Naive thymus-derived CD8-positive, alpha-beta T cell (primary cell): ENCODE data around the gene DOHH. TPM values are rescaled to one million over a fixed set of nuclear protein-coding genes. Genes with fewer than 3 reads are reported as not detected.
"Not testable (repeated sequence)": the region's sequence is repeated elsewhere in the genome, so short reads cannot be mapped to it uniquely, and the experiment has no call there.

Experiments
- ATAC-seq, 2 donors: fragments of 150-1000 bp; cut with Tn5 transposase in 1 of 2; sonication (Bioruptor Pico), chemical (Tn5 transposase) in 1 of 2; 1 replicate in 1 of 2; 2 replicates in 1 of 2; pipeline ENCODE4 v1.10.0; 2021; ENCODE audit warnings: mild to moderate bottlenecking in 2 of 2, moderate library complexity in 2 of 2
- POLR2A ChIA-PET: fragments of 350-600 bp; sonication (Branson Sonifier 250); formaldehyde crosslinking; loops from one replicate; lab custom pipeline; 2021; ENCODE audit warnings: antibody characterized with exemption; lab: Charles Lee
- DNase-seq, 10 donors: peaks; one replicate each; pipeline versions ENCODE4 v3.0.0 to v3.0.0-alpha.2; 2020 to 2022
- H3K27ac Mint-ChIP-seq, 10 donors: one replicate each; pipeline ENCODE4 v1.8.0; 2020 to 2022; ENCODE audit warnings: mild to moderate bottlenecking in 10 of 10, mixed read lengths in 10 of 10, moderate library complexity in 4 of 10, inconsistent platforms in 1 of 10
- H3K27me3 Mint-ChIP-seq, 5 donors: one replicate each; pipeline ENCODE4 v1.8.0; 2021 to 2022; ENCODE audit warnings: mixed read lengths in 5 of 5
- H3K36me3 Mint-ChIP-seq, 3 donors: one replicate each; pipeline ENCODE4 v1.8.0; 2020 to 2022; ENCODE audit warnings: mixed read lengths in 3 of 3, mild to moderate bottlenecking in 2 of 3, inconsistent platforms in 1 of 3
- H3K4me1 Mint-ChIP-seq, 4 donors: one replicate each; pipeline ENCODE4 v1.8.0; 2021 to 2022; ENCODE audit warnings: mixed read lengths in 4 of 4
- H3K4me3 Mint-ChIP-seq, 10 donors: one replicate each; pipeline ENCODE4 v1.8.0; 2020 to 2022; ENCODE audit warnings: mild to moderate bottlenecking in 10 of 10, mixed read lengths in 10 of 10, moderate library complexity in 6 of 10, inconsistent platforms in 1 of 10
- H3K9me3 Mint-ChIP-seq, 9 donors: one replicate each; pipeline ENCODE4 v1.8.0; 2020 to 2022; ENCODE audit warnings: mixed read lengths in 9 of 9, mild to moderate bottlenecking in 3 of 9, inconsistent platforms in 1 of 9, moderate library complexity in 1 of 9
- polyA plus RNA-seq, 3 donors: library from polyadenylated mRNA; unstranded; fragments of 300-500 nt; fragmentation: Illumina TruSeq; gene quantifications; one replicate each; pipeline ENCODE4 v1.2.3, GENCODE V29; 2021
- total RNA-seq, 8 experiments: library from RNA in 2 of 8; stranded (reverse) in 2 of 8; gene quantifications; one replicate each; pipeline ENCODE4 v1.2.3 and lab custom pipeline; 2021 to 2026

DOHH gene
- total and polyA plus RNA-seq, 5 experiments from 2014 or later, result 6.5 to 15.5 (median 6.9) TPM

GRCh38 chr19:3446657-3447056, 53.8 kb downstream of the DOHH start:
- not testable (repeated sequence) for H3K9me3 Mint-ChIP-seq, H3K27me3 Mint-ChIP-seq, H3K27ac Mint-ChIP-seq, H3K4me3 Mint-ChIP-seq, ATAC-seq, DNase-seq
- POLR2A ChIA-PET, result interaction anchor here (0.6 to 0.7 kb wide), 2 partner anchors 20 to 53 kb away, joined by 4 to 7 read pairs; no protein-coding TSS in a partner anchor
- Mint-ChIP-seq H3K36me3 (peaks cover 0 to 22% (median 9%) of the 10 kb centered on the region in 3 donors), H3K4me1 (peaks cover 5 to 15% (median 8%) of the 10 kb centered on the region in 4 donors)

DNA sequence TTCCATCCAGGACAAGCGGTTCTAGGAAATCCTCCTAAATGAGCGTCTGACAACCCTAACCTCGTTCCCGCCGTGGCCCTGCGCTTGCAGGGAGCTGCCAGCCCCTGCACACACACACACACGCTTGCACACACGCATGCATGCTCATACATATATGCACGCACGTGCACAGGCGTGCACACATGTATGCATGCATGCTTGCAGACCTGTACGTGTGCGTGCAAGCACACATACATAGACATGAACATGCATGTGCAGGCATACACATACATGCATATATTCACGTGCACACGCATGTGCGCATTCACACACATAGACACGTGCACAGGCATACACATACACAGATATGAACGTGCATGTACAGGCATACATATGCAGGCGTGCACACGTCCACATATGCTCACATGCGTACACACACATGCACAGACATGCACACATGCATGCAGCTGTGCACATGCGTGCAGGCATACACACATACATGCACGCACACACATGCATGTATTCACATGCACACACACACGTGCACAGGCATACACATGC, 55.7 kb downstream of the DOHH start:
- no peak overlapping the region for H3K27ac Mint-ChIP-seq
- H3K4me3 Mint-ChIP-seq, result no peak overlapping the region

GRCh38 chr19:3443840-3444694, 56.4 kb downstream of the DOHH start:
- no peaks in the 10 kb centered on the region for H3K9me3 Mint-ChIP-seq
- H3K36me3 Mint-ChIP-seq, result peaks cover 0 to 5% (median 0%) of the 10 kb centered on the region in 3 donors
- no peaks in the 10 kb centered on the region for H3K27me3 Mint-ChIP-seq
- no peak for DNase-seq
- ATAC-seq, result no peak
- peak overlapping the region in 1 of 10 donors; percentile 34 for H3K27ac Mint-ChIP-seq
- H3K4me1 Mint-ChIP-seq, result peaks cover 5 to 19% (median 10%) of the 10 kb centered on the region in 4 donors
- POLR2A ChIA-PET, result no interaction called here
- peak overlapping the region in 1 of 10 donors; percentile 58 for H3K4me3 Mint-ChIP-seq

More for the DNA sequence above, 55.7 kb downstream of the DOHH start:
- Mint-ChIP-seq H3K9me3 (no peaks in the 10 kb centered on the region), H3K36me3 (peaks cover 0 to 8% (median 0%) of the 10 kb centered on the region in 3 donors), H3K27me3 (no peaks in the 10 kb centered on the region), H3K4me1 (peaks cover 5 to 19% (median 10%) of the 10 kb centered on the region in 4 donors)
- ATAC-seq (no peak), DNase-seq (no peak)
- POLR2A ChIA-PET, result no interaction called here

- H3K27ac Mint-ChIP-seq, result no peak overlapping the region
- ATAC-seq (no peak), DNase-seq (no peak)
- peaks cover 5 to 19% (median 10%) of the 10 kb centered on the region in 4 donors for H3K4me1 Mint-ChIP-seq
- POLR2A ChIA-PET, result interaction anchor here (0.6 kb wide), 1 partner anchor 9 kb away, joined by 3 read pairs; no protein-coding TSS in a partner anchor
- H3K9me3 Mint-ChIP-seq, result no peaks in the 10 kb centered on the region
- H3K27me3 Mint-ChIP-seq, result no peaks in the 10 kb centered on the region
- H3K4me3 Mint-ChIP-seq, result no peak overlapping the region
- H3K36me3 Mint-ChIP-seq, result peaks cover 0 to 5% (median 0%) of the 10 kb centered on the region in 3 donors
Observed at GRCh38 chr19:3442487-3443071, 57.9 kb downstream of the DOHH start.

DNA sequence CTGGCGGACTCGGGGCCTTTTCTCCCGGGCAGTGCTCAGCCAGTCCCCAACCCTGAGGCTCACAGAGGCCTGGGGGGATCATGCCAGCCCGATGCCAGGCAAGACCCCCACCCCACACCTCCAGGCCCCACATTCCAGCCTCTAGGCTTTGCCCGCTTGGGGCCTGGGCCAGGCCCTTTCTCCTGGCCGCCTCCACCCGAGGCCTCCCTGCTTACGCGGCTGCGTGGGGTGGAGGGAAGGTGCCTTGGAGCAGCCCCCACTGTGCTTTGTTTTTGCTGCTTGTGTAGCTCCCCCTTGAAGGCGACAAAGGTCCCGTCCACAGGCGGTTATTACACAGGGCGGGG, 58.5 kb downstream of the DOHH start:
- DNase-seq (no peak), ATAC-seq (no peak)
- Mint-ChIP-seq H3K9me3 (no peaks in the 10 kb centered on the region), H3K36me3 (peaks cover 0 to 5% (median 0%) of the 10 kb centered on the region in 3 donors), H3K4me1 (peaks cover 5 to 19% (median 10%) of the 10 kb centered on the region in 4 donors), H3K27ac (no peak overlapping the region), H3K27me3 (no peaks in the 10 kb centered on the region), H3K4me3 (no peak overlapping the region)
- POLR2A ChIA-PET, result no interaction called here

GRCh38 chr19:3441089-3441985, 59.1 kb downstream of the DOHH start:
- POLR2A ChIA-PET, result no interaction called here
- no peak for ATAC-seq
- Mint-ChIP-seq H3K27ac (peak overlapping the region in 1 of 10 donors; percentile 67), H3K36me3 (peaks cover 0 to 5% (median 0%) of the 10 kb centered on the region in 3 donors), H3K27me3 (no peaks in the 10 kb centered on the region), H3K4me3 (no peak overlapping the region), H3K4me1 (peaks cover 5 to 19% (median 10%) of the 10 kb centered on the region in 4 donors), H3K9me3 (no peaks in the 10 kb centered on the region)
- DNase-seq, result no peak

Other genes starting within 250 kb of the DOHH start
- 10 to 100 TPM; 30.2 to 34.8 TPM for gene NFIC, start 134.1 kb downstream of the DOHH start, total RNA-seq
- gene NFIC, start 134.1 kb downstream of the DOHH start, polyA plus RNA-seq, result 10 to 100 TPM in 2 of 3 donors, 1 to 10 TPM in 1; 5.8 to 15.8 (median 12.1) TPM
- gene SMIM24, start 20.1 kb downstream of the DOHH start, total RNA-seq, result not detected
- under 1 TPM; 0.43 to 0.57 (median 0.53) TPM for gene SMIM24, start 20.1 kb downstream of the DOHH start, polyA plus RNA-seq
- not detected for gene SMIM44, start 17.2 kb downstream of the DOHH start, total RNA-seq
- not detected for gene SMIM44, start 17.2 kb downstream of the DOHH start, polyA plus RNA-seq
- 10 to 100 TPM; 61.2 to 65.1 TPM for gene FZR1, start 5.6 kb upstream of the DOHH start, total RNA-seq
- 10 to 100 TPM in 1 of 3 donors, 1 to 10 TPM in 2; 8.1 to 11.8 (median 9.5) TPM for gene FZR1, start 5.6 kb upstream of the DOHH start, polyA plus RNA-seq
- gene TEKTIP1, start 38.5 kb upstream of the DOHH start, total RNA-seq, result 10 to 100 TPM in 1 of 2 experiments, 1 to 10 TPM in 1; 8.8 to 12.5 TPM
- under 1 TPM in 1 of 3 donors, not detected in 2; 0.45 TPM for gene TEKTIP1, start 38.5 kb upstream of the DOHH start, polyA plus RNA-seq
- 100 to 1,000 TPM; 134 to 146 TPM for gene MFSD12, start 56.9 kb upstream of the DOHH start, total RNA-seq
- gene MFSD12, start 56.9 kb upstream of the DOHH start, polyA plus RNA-seq, result 10 to 100 TPM; 33.1 to 59.6 (median 42.5) TPM
- gene HMG20B, start 72.3 kb upstream of the DOHH start, total RNA-seq, result 10 to 100 TPM; 50.7 to 59.7 TPM
- 10 to 100 TPM; 45.8 to 55.9 (median 53.9) TPM for gene HMG20B, start 72.3 kb upstream of the DOHH start, polyA plus RNA-seq
- gene GIPC3, start 84.8 kb upstream of the DOHH start, total RNA-seq, result 1 to 10 TPM; 3.5 to 3.7 TPM
- 1 to 10 TPM in 2 of 3 donors, under 1 TPM in 1; 0.76 to 3.0 (median 1.1) TPM for gene GIPC3, start 84.8 kb upstream of the DOHH start, polyA plus RNA-seq
- gene TBXA2R, start 106.2 kb upstream of the DOHH start, total RNA-seq, result 10 to 100 TPM; 18.5 to 19.1 TPM
- 10 to 100 TPM; 11.7 to 26.9 (median 23.9) TPM for gene TBXA2R, start 106.2 kb upstream of the DOHH start, polyA plus RNA-seq
- 10 to 100 TPM; 42.6 to 54.1 TPM for gene CACTIN, start 126.1 kb upstream of the DOHH start, total RNA-seq
- 10 to 100 TPM in 1 of 3 donors, 1 to 10 TPM in 2; 6.9 to 20.4 (median 9.3) TPM for gene CACTIN, start 126.1 kb upstream of the DOHH start, polyA plus RNA-seq
- gene PIP5K1C, start 199.8 kb upstream of the DOHH start, total RNA-seq, result 10 to 100 TPM; 30.6 to 32.0 TPM
- gene PIP5K1C, start 199.8 kb upstream of the DOHH start, polyA plus RNA-seq, result 10 to 100 TPM in 1 of 3 donors, 1 to 10 TPM in 2; 3.9 to 10.1 (median 7.4) TPM
- 10 to 100 TPM; 13.0 TPM for gene TJP3, start 207.7 kb upstream of the DOHH start, total RNA-seq
- 10 to 100 TPM in 1 of 3 donors, 1 to 10 TPM in 2; 5.2 to 11.1 (median 8.9) TPM for gene TJP3, start 207.7 kb upstream of the DOHH start, polyA plus RNA-seq